ENCODE data around the gene MPI. TPM values are rescaled to one million over a fixed set of nuclear protein-coding genes. Genes with fewer than 3 reads are reported as not detected.
"Not testable (repeated sequence)": the region's sequence is repeated elsewhere in the genome, so short reads cannot be mapped to it uniquely, and the experiment has no call there.

MPI gene
- total and polyA plus RNA-seq, 2 of the 8 experiments (the other 6 are each of a cell fraction or from before 2014, with no cell fraction given) = 31.0 to 74.8 TPM

DNA sequence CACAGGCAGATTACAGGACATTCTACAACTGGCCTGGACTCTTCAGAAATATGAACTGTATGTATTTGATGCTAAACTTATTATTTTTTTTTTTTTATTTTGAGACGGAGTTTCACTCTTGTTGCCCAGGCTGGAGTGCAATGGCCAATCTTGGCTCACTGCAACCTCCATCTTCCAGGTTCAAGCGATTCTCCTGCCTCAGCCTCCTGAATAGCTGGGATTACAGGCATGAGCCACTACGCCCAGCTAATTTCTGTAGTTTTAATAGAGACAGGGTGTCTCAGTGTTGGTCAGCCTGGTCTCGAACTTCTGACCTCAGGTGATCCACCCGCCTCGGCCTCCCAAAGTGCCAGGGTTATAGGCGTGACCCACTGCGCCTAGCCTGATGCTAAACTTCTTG is 24.0 kb downstream of the MPI start:
- WGBS, 2 experiments (ENCODE audit: extremely low coverage in 1 of 2, insufficient coverage in 1 of 2, insufficient read length in 1 of 2, insufficient replicate concordance in 2 of 2, low coverage in 1 of 2, low lambda C conversion rate in 2 of 2, missing lambda C conversion rate in 1 of 2) = 94% methylated on average over 8 of the region's 8 CpGs; no CpG with 5 or more reads in 1 of the 2 experiments
- H3K4me3 ChIP-seq (ENCODE audit: extremely low read depth in 1 of 4, insufficient read depth in 2 of 4, low read depth in 3 of 4, low read length in 4 of 4); H3K9me3 ChIP-seq (ENCODE audit: insufficient read depth in 2 of 2, low read depth in 1 of 2, low read length in 1 of 2); H2BK15ac ChIP-seq (ENCODE audit: low read length); H3K18ac ChIP-seq (ENCODE audit: extremely low read depth, low read length); H2BK120ac ChIP-seq (replicated peaks; ENCODE audit: low read depth, low read length); H3K23ac ChIP-seq (ENCODE audit: insufficient read length); FAIRE-seq; H4K5ac ChIP-seq (ENCODE audit: insufficient read length, low read depth, low read length); H3K79me2 ChIP-seq (ENCODE audit: control insufficient read depth in 1 of 2, insufficient read depth in 2 of 2, low read length in 2 of 2); H3K23me2 ChIP-seq (ENCODE audit: low read depth, low read length); H4K91ac ChIP-seq (replicated peaks; ENCODE audit: insufficient read length, low read length); DNase-seq (ENCODE audit: low read depth in 1 of 2, low spot score in 2 of 2); H3K14ac ChIP-seq (ENCODE audit: insufficient read length); H2AFZ ChIP-seq (ENCODE audit: low read length); H3K79me1 ChIP-seq (ENCODE audit: low read depth, low read length); H2BK20ac ChIP-seq (ENCODE audit: low read length); H2BK5ac ChIP-seq (ENCODE audit: low read depth, low read length); H3K4me1 ChIP-seq (replicated peaks in 1 of 4; ENCODE audit: control insufficient read depth in 3 of 4, insufficient read depth in 4 of 4, low read length in 3 of 4); H4K8ac ChIP-seq (ENCODE audit: extremely low read depth, insufficient read depth, low read length); H2AK5ac ChIP-seq (ENCODE audit: low read depth, low read length); H2BK12ac ChIP-seq (ENCODE audit: low read depth, low read length); H4K20me1 ChIP-seq (replicated peaks in 1 of 2; ENCODE audit: control insufficient read depth in 1 of 2, insufficient read depth in 2 of 2, low read length in 2 of 2); H3K4ac ChIP-seq (replicated peaks; ENCODE audit: insufficient read length, low read depth, low read length); H3K27me3 ChIP-seq (replicated peaks in 1 of 4; ENCODE audit: control insufficient read depth in 3 of 4, extremely low read depth in 1 of 4, insufficient read depth in 3 of 4, low read length in 3 of 4); H3K9ac ChIP-seq (replicated peaks in 1 of 4; ENCODE audit: extremely low read depth in 1 of 4, low read depth in 3 of 4, low read length in 3 of 4); H3K4me2 ChIP-seq (ENCODE audit: insufficient read depth in 1 of 2, low read depth in 2 of 2, low read length in 2 of 2); H3K27ac ChIP-seq (ENCODE audit: low read depth, low read length); H3K56ac ChIP-seq (replicated peaks; ENCODE audit: insufficient read length, low read depth, low read length): not testable (repeated sequence)
- ChIA-PET POLR2A (ENCODE audit: partially characterized antibody) (interaction anchor here (0.7 to 10.9 kb wide), 4 partner anchors 8 to 60 kb away, joined by 3 to 84 read pairs (median 5); partner anchors contain the start of gene COX5A), CTCF (ENCODE audit: partially characterized antibody) (interaction anchor here (0.6 to 1.3 kb wide), 4 partner anchors 12 to 114 kb away, joined by 3 to 6 read pairs (median 3); no protein-coding TSS in a partner anchor)
- H3K36me3 ChIP-seq (ENCODE audit: control insufficient read depth in 2 of 4, insufficient read depth in 4 of 4, low read length in 3 of 4) = peaks cover 8 to 47% (median 26%) of the 10 kb centered on the region in 4 experiments
